CD4-positive, alpha-beta T cell (primary cell): Measurements from ENCODE around the gene UTP15. TPM values are rescaled to one million over a fixed set of nuclear protein-coding genes. Genes with fewer than 3 reads are reported as not detected.

Experiments used
- ATAC-seq: fragments of 200-7000 bp; cut with Tn5 transposase; one replicate; pipeline ENCODE4 v1.10.0; 2022; ENCODE audit warnings: mild to moderate bottlenecking; ENCODE audit not compliant: poor library complexity
- CTCF ChIA-PET: fragments of 350-600 bp; sonication (Branson Sonifier 250); formaldehyde crosslinking; loops from one replicate; lab custom pipeline; 2021; ENCODE audit warnings: antibody characterized with exemption, inconsistent platforms; lab: Charles Lee
- POLR2A ChIA-PET: fragments of 350-600 bp; sonication (Branson Sonifier 250); formaldehyde crosslinking; loops from one replicate; lab custom pipeline; 2021; ENCODE audit warnings: antibody characterized with exemption, inconsistent platforms; lab: Charles Lee
- DNase-seq, 14 experiments: peaks; one replicate each; pipeline ENCODE4 v3.0.0-alpha.2; 2013 to 2020; ENCODE audit warnings: mixed read lengths in 2 of 14
- H3K27ac ChIP-seq, 2 donors: one replicate each; pipeline versions ENCODE4 v1.5.1 to v1.7.0; 2013; ENCODE audit warnings: low read length in 2 of 2, low read depth in 1 of 2, mild to moderate bottlenecking in 1 of 2
- H3K27me3 ChIP-seq, 2 experiments: 1 replicate in 1 of 2; 2 replicates in 1 of 2; pipeline versions ENCODE4 v1.6.1 to v1.7.0; 2013; ENCODE audit warnings: low read length in 2 of 2, control low read depth in 1 of 2, mild to moderate bottlenecking in 1 of 2, moderate library complexity in 1 of 2; ENCODE audit not compliant: insufficient read depth in 2 of 2, control insufficient read depth in 1 of 2
- H3K36me3 ChIP-seq: one replicate; pipeline ENCODE4 v1.6.1; 2013; ENCODE audit warnings: low read length, control low read depth; ENCODE audit not compliant: insufficient read depth
- H3K4me1 ChIP-seq: one replicate; pipeline ENCODE4 v1.6.1; 2013; ENCODE audit warnings: low read length, control low read depth; ENCODE audit not compliant: insufficient read depth
- H3K4me3 ChIP-seq: one replicate; pipeline ENCODE4 v1.5.1; 2013; ENCODE audit warnings: mild to moderate bottlenecking, low read length, moderate library complexity
- H3K9me3 ChIP-seq, 2 experiments: 1 replicate in 1 of 2; 2 replicates in 1 of 2; pipeline versions ENCODE4 v1.6.1 to v1.7.0; 2013; ENCODE audit warnings: low read length in 2 of 2, mild to moderate bottlenecking in 2 of 2, control low read depth in 1 of 2, moderate library complexity in 1 of 2; ENCODE audit not compliant: control insufficient read depth in 1 of 2, insufficient read depth in 1 of 2
- H3K27ac Mint-ChIP-seq: one replicate; pipeline ENCODE4 v1.8.0; 2020; ENCODE audit warnings: mixed read lengths
- H3K27me3 Mint-ChIP-seq: one replicate; pipeline ENCODE4 v1.8.0; 2021; ENCODE audit warnings: mixed read lengths
- H3K36me3 Mint-ChIP-seq: one replicate; pipeline ENCODE4 v1.8.0; 2021; ENCODE audit warnings: low read depth, mixed read lengths
- H3K4me1 Mint-ChIP-seq: one replicate; pipeline ENCODE4 v1.8.0; 2021; ENCODE audit warnings: low read depth, mixed read lengths
- H3K4me3 Mint-ChIP-seq: one replicate; pipeline ENCODE4 v1.8.0; 2020; ENCODE audit warnings: mild to moderate bottlenecking, mixed read lengths
- H3K9me3 Mint-ChIP-seq: one replicate; pipeline ENCODE4 v1.8.0; 2020; ENCODE audit warnings: mixed read lengths
- intact Hi-C, 2 experiments: fragments of 100-400 bp; cut with DNase I in 1 of 2; cut with micrococcal nuclease in 1 of 2; formaldehyde crosslinking; loops; one replicate each; pipeline versions ENCODE4 v1.15.1 to v1.9.0; 2023 to 2025; cut with DNase I, micrococcal nuclease
- total RNA-seq, 174 experiments: library from RNA in 2 of 174; stranded (reverse) in 2 of 174; gene quantifications; one replicate each; pipeline ENCODE4 v1.2.3 and lab custom pipeline; 2021 to 2026
- TF ChIP-seq, protein P1 (sequence below): fragments of 200-600 bp; IDR thresholded peaks from one replicate; pipeline ENCODE4 v1.8.0; 2022; ENCODE audit warnings: antibody characterized with exemption, mild to moderate bottlenecking

UTP15 gene
- total RNA-seq, 2 experiments from 2014 or later: 52.0 to 55.2 TPM

DNA sequence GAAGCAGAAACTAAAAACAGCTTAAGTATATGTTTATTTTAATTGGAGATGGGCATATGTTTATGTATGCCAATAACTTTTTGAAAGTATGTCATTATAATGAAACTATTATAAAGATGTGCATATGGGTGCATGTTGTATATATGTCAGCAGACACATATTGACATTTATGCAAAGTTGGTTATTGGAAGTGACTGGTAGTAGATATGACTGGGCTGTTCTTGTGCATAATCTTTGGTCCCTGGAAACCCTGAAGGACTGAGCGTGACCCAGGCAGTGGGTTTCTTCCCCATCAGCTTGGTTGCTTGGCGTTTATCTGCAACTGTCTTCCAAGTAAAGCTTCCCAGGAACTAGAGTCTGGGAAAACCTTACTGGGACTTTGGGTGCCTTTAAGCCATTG lies 25.8 kb upstream of the UTP15 start:
- H3K9me3 Mint-ChIP-seq: no peaks in the 10 kb centered on the region
- H3K4me1 Mint-ChIP-seq: no peaks in the 10 kb centered on the region
- ChIA-PET CTCF (no interaction called here), POLR2A (interaction anchor here (0.6 kb wide), 1 partner anchor 26 kb away, joined by 3 read pairs; the partner anchor contains the start of gene UTP15)
- no peak overlapping the region for H3K4me3 ChIP-seq
- peaks cover 40% of the 10 kb centered on the region for H3K27me3 Mint-ChIP-seq
- no peak overlapping the region for H3K4me3 Mint-ChIP-seq
- H3K36me3 ChIP-seq: no peaks in the 10 kb centered on the region
- H3K4me1 ChIP-seq: peaks cover 4% of the 10 kb centered on the region
- H3K27ac ChIP-seq: no peak overlapping the region
- H3K9me3 ChIP-seq: no peaks in the 10 kb centered on the region
- H3K27ac Mint-ChIP-seq: no peak overlapping the region
- DNase-seq (no peak), ATAC-seq (no peak)
- TF ChIP-seq, protein P1, sequence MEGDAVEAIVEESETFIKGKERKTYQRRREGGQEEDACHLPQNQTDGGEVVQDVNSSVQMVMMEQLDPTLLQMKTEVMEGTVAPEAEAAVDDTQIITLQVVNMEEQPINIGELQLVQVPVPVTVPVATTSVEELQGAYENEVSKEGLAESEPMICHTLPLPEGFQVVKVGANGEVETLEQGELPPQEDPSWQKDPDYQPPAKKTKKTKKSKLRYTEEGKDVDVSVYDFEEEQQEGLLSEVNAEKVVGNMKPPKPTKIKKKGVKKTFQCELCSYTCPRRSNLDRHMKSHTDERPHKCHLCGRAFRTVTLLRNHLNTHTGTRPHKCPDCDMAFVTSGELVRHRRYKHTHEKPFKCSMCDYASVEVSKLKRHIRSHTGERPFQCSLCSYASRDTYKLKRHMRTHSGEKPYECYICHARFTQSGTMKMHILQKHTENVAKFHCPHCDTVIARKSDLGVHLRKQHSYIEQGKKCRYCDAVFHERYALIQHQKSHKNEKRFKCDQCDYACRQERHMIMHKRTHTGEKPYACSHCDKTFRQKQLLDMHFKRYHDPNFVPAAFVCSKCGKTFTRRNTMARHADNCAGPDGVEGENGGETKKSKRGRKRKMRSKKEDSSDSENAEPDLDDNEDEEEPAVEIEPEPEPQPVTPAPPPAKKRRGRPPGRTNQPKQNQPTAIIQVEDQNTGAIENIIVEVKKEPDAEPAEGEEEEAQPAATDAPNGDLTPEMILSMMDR: no peak
- H3K27me3 ChIP-seq: peaks cover 6 to 10% of the 10 kb centered on the region in 2 experiments
- intact Hi-C loops: no loop called here
- H3K36me3 Mint-ChIP-seq: no peaks in the 10 kb centered on the region

DNA sequence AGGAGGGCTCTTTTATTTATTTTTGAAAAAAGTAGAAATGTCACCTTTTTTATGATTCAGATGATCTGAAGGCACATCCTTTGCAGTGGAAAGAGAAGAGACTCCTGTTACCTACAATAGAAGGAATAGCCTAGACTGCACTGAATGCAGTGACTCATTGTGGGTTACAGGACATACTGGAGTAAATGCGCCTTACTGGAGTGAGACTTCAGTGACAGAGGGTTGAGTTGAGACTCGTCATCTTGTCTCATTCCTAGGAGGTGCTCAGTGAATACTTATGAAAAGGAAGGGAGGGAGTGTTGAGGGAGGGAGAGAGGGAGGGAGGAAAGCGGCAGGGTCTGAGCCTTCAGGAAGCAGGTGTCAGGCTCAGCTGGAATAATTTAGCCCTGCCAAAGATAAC lies 25.4 kb upstream of the UTP15 start:
- intact Hi-C loops: no loop called here
- peaks cover 44% of the 10 kb centered on the region for H3K27me3 Mint-ChIP-seq
- no peak overlapping the region for H3K27ac Mint-ChIP-seq
- DNase-seq: no peak
- TF ChIP-seq, protein P1: no peak
- no peaks in the 10 kb centered on the region for H3K9me3 ChIP-seq
- no peak overlapping the region for H3K27ac ChIP-seq
- H3K36me3 Mint-ChIP-seq: no peaks in the 10 kb centered on the region
- H3K36me3 ChIP-seq: no peaks in the 10 kb centered on the region
- H3K4me3 Mint-ChIP-seq: no peak overlapping the region
- no peak for ATAC-seq
- ChIA-PET POLR2A (interaction anchor here (0.6 kb wide), 1 partner anchor 26 kb away, joined by 3 read pairs; the partner anchor contains the start of gene UTP15), CTCF (no interaction called here)
- H3K9me3 Mint-ChIP-seq: no peaks in the 10 kb centered on the region
- H3K27me3 ChIP-seq: peaks cover 6 to 10% of the 10 kb centered on the region in 2 experiments
- H3K4me1 Mint-ChIP-seq: no peaks in the 10 kb centered on the region
- peaks cover 4% of the 10 kb centered on the region for H3K4me1 ChIP-seq
- no peak overlapping the region for H3K4me3 ChIP-seq

DNA sequence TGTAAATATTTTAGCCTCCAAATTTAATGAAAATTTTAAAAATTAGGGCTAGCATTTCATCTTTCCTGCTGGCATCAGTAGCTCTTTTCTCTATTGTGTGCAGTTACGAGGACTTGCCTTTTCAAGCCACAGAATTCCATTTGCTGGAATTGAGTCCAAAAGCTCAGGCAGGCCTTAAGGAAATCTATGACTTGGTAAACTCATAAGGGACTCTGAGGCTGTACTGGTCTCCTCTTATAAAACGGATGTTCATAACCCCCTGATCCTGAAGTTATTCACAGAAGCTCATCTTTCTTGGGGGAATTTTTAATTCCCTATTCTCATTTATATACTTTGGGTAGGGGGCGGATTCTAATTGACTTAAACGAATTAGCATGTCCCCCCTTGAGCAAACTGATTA lies 23.5 kb upstream of the UTP15 start:
- peaks cover 44% of the 10 kb centered on the region for H3K27me3 Mint-ChIP-seq
- no peak overlapping the region for H3K27ac Mint-ChIP-seq
- H3K36me3 Mint-ChIP-seq: no peaks in the 10 kb centered on the region
- TF ChIP-seq, protein P1: no peak
- no peak for ATAC-seq
- ChIA-PET POLR2A (no interaction called here), CTCF (no interaction called here)
- H3K36me3 ChIP-seq: no peaks in the 10 kb centered on the region
- H3K4me1 ChIP-seq: no peaks in the 10 kb centered on the region
- no peak overlapping the region for H3K27ac ChIP-seq
- peaks cover 6 to 10% of the 10 kb centered on the region in 2 experiments for H3K27me3 ChIP-seq
- no peaks in the 10 kb centered on the region for H3K9me3 ChIP-seq
- intact Hi-C loops: no loop called here
- no peak for DNase-seq
- no peaks in the 10 kb centered on the region for H3K4me1 Mint-ChIP-seq
- H3K4me3 ChIP-seq: no peak overlapping the region
- no peaks in the 10 kb centered on the region for H3K9me3 Mint-ChIP-seq
- H3K4me3 Mint-ChIP-seq: no peak overlapping the region
